Right ventricle myocardium superior (tissue), 1 donor: ENCODE results near the gene PACS1. TPM values are rescaled to one million over a fixed set of nuclear protein-coding genes. Genes with fewer than 3 reads are reported as not detected.
A peak's percentile ranks its signal among the peaks of the same experiment; 100 is the strongest.
"Not testable (repeated sequence)": the region's sequence is repeated elsewhere in the genome, so short reads cannot be mapped to it uniquely, and the experiment has no call there.

Source experiments
- ATAC-seq: fragments of 200-7000 bp; cut with Tn5 transposase; one replicate; pipeline ENCODE4 v1.9.1; 2020; ENCODE audit warnings: mild to moderate bottlenecking; ENCODE audit not compliant: poor library complexity
- DNase-seq: peaks from one replicate; pipeline ENCODE4 v3.0.0-alpha.2; 2020
- intact Hi-C: fragments of 100-400 bp; cut with DNase I; formaldehyde crosslinking; loops from one replicate; pipeline ENCODE4 v1.11.2; 2022
- total RNA-seq: library from RNA; stranded (reverse); fragmentation: NEBNext Ultra II Directional; extraction: Animal tissue kit (Norgen Biotek cat#: 25700); gene quantifications from one replicate; pipeline ENCODE4 v1.2.1, GENCODE V29; 2021
- donor health status: DM: no; HTN: yes; CAD: no; lungs with severe emphysema.

The PACS1 gene
- total RNA-seq, 1 donor from 2014 or later, result 46.5 TPM

- ATAC-seq (no peak), DNase-seq (no peak)
- intact Hi-C loops, result no loop called here
Observed at GRCh38 chr11:66248903-66249302, 178.8 kb downstream of the PACS1 start.

DNA sequence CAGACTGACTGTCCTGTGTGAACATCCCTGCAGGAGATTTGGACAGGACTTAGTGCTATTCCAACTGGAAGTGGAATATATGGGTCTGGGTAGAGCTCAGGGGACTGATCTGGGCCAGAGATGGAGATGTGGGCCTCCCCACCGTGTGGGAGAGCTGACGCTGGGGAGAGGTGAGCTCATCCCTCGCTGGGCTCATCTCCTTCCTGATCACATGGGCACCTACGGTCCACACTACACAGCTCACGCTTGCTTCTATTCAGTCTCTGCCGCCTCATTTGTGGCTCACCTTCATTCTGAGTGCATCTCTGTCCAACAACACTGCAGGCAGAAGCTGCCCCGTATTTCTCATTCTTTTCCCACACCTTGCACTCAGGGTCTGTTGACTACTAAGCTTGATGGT, 181.7 kb downstream of the PACS1 start:
- intact Hi-C loops, result no loop called here
- DNase-seq (no peak), ATAC-seq (no peak)

GRCh38 chr11:66253081-66253480, 183.0 kb downstream of the PACS1 start:
- intact Hi-C loops, DNase-seq, ATAC-seq: not testable (repeated sequence)

DNA sequence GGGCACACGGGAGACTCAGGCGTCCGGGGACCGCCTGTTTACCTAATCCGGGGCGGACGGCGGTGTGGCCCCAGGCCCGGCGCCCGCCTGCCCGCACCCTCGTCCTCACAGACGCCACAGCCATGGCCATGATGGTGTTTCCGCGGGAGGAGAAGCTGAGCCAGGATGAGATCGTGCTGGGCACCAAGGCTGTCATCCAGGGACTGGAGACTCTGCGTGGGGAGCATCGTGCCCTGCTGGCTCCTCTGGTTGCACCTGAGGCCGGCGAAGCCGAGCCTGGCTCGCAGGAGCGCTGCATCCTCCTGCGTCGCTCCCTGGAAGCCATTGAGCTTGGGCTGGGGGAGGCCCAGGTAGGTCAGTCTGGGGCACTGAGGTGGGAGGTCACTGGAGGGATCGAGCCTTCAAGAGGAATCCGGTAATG, 188.4 kb downstream of the PACS1 start:
- no peak for ATAC-seq
- DNase-seq, result peak; percentile 30
- intact Hi-C loops, result no loop called here

DNA sequence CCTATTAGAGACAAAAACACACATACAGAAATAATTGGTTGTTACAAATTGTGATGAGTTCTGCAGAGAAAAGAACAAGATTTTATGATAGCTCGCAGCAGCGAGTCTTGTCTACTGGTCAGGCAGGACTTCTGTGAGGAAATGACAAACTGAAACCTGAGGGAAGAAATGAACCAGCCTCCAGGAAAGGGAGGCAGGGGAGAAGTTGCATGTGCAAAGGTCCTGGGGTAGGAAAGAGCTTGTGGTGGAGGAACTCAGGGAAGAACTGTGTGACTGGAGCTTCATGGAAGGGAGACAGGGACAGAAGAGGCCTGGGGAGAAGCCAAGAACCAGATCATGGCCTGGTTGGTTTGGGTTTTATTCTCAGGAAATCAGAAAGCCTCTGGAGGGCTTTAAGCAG, 189.2 kb downstream of the PACS1 start:
- no peak for ATAC-seq
- intact Hi-C loops, result no loop called here
- no peak for DNase-seq

GRCh38 chr11:66259956-66260355, 189.9 kb downstream of the PACS1 start:
- intact Hi-C loops, result no loop called here
- ATAC-seq (no peak), DNase-seq (no peak)

DNA sequence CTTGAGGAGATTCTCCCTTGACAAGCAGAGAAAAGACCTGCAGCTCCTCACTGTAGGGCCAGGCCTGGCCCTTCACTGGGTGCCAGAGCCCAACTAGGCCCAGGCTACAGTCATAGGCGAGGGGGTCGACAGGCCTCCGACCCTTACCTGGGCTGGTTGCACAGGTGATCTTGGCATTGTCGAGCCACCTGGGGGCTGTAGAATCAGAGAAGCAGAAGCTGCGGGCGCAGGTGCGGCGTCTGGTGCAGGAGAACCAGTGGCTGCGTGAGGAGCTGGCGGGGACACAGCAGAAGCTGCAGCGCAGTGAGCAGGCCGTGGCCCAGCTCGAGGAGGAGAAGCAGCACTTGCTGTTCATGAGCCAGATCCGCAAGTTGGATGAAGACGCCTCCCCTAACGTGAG, 191.5 kb downstream of the PACS1 start:
- peak; percentile 41 for DNase-seq
- intact Hi-C loops, result no loop called here
- no peak for ATAC-seq

DNA sequence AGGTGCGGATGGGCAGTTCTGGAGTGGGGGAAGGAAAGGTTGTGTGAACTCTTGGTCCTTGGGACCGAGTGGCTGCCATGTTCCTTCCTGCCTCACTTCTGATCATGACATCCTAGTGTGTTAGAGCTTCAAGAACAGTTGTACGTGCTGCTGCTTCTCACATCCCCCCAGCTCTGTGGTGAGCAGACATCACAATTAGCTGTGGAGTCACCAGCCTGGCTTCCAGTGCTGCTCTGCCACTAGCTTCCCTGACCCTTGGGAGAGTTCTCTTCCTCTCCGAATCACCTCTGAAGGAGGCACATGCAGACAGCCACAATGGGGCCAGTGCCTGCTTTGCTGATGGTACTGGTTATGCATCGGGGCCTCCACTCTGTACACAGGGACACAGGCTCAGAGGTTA, 192.1 kb downstream of the PACS1 start:
- peak; percentile 13 for DNase-seq
- ATAC-seq, result no peak
- intact Hi-C loops, result no loop called here

GRCh38 chr11:66262696-66263095, 192.6 kb downstream of the PACS1 start:
- ATAC-seq, result no peak
- intact Hi-C loops, result no loop called here
- peak; percentile 33 for DNase-seq

DNA sequence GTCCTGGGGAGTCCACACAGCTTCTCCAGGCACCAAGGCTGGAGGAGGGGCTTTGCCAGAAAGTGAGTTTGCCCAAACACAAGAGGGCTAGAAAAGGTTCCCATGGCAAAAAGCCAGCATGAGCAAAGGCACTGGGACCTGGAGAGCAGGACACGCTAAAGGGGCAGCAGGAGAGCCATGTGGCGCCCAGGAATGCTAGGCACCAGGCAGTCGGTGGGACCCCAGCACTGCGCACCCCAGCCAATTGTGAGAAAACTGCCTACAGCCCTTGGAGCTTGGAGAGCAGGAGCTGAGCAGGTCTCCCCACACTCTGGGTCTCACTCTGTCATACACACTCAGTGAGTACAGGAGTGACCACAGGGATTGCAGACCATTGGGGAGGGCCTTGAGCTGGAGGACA, 193.2 kb downstream of the PACS1 start:
- intact Hi-C loops, result no loop called here
- DNase-seq (no peak), ATAC-seq (no peak)

- intact Hi-C loops, result no loop called here
- no peak for ATAC-seq
- no peak for DNase-seq
Observed at GRCh38 chr11:66263785-66264184, 193.7 kb downstream of the PACS1 start.

DNA sequence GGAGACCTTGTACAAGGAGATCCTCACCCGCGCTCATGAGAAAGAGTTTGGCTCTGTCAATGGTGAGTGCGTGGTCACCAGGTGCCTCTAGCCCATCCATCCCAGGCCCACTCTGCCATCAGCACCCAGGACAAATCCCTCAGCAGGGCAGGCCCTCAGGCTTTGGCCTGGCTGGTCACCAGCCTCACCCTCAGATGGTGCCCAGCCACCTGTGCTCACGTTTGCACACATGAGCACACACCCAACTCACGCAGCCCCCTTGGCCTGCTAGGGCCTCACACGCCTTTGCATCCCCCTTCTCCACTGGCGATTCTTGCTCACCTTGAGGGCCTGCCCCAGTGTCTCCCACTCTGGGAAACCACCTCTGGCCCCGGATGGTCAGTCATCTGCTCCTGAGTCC, 194.3 kb downstream of the PACS1 start:
- intact Hi-C loops, result no loop called here
- ATAC-seq, result no peak
- DNase-seq, result no peak

- ATAC-seq (no peak), DNase-seq (no peak)
- intact Hi-C loops, result no loop called here
Observed at GRCh38 chr11:66264914-66265313, 194.8 kb downstream of the PACS1 start.

GRCh38 chr11:66265531-66266377, 195.7 kb downstream of the PACS1 start:
- intact Hi-C loops, result no loop called here
- no peak for DNase-seq
- no peak for ATAC-seq

GRCh38 chr11:66266378-66267038, 196.4 kb downstream of the PACS1 start:
- DNase-seq (no peak), ATAC-seq (no peak)
- intact Hi-C loops, result no loop called here

DNA sequence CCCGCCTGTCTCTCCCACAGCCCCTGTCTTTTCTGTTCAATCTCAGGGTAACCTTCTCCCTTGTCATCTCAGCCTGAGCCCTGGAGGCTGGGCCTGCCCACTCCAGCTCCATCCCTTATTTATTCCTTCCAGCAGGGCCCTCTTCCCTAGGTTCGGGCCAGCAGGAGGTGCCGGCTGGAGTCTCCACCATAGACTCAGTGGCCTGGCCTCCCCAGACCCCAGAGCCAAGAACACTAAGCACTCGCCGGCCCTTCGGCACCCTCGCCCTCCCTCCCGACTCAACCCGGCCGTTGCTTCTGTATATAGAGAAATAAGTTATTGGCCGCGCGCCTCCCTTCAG, 196.9 kb downstream of the PACS1 start:
- DNase-seq (no peak), ATAC-seq (no peak)
- intact Hi-C loops, result no loop called here

GRCh38 chr11:66267379-66268243, 197.5 kb downstream of the PACS1 start:
- ATAC-seq (peak; percentile 88), DNase-seq (peak; percentile 94)
- intact Hi-C loops, result no loop called here

DNA sequence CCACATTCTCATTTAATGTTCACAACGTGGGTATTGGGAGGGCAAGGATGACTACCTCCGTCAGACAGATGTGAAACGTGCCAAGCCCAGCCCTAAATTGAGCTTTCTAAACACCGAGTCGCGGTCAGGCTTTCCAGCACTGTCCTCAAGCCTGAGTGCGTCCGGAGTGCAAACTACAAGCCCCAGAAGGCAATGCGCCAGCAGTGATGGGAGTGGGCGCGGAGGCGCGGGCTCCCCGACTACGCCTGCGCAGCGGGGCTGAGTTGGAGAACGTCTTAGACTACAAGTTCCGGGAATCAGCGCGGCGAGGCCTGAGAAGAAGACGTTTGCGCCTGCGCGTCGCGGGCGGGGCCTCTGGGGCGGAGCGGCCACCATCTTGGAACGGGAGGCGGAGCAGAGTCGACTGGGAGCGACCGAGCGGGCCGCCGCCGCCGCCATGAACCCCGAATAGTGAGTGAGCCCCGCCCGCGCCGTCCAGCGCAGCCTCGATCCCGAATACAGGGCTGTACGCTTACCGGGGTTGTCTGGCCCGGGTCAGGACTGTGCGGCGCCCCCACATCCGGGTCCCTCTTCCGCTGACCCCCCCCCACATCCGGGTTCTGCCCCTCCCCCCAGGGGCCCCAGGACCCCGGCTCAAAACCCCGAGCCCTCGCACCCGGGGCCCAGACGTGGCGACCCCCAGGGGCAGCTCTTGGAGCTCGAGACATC, 198.3 kb downstream of the PACS1 start, which contains the start of gene RAB1B:
Gene RAB1B (plus strand): TSS at position 396 of the 708 bp plus-strand sequence. CDS start 41 bp downstream, at position 437.
- intact Hi-C loops, result no loop called here
- ATAC-seq (peak; percentile 92), DNase-seq (peak; percentile 100)
